Activated CD8-positive, alpha-beta memory T cell treated with anti-CD3 and anti-CD28 coated beads for 36 hours (primary cell): ENCODE results near the gene PSKH1. TPM values are rescaled to one million over a fixed set of nuclear protein-coding genes. Genes with fewer than 3 reads are reported as not detected.

Experiments used
- CTCF ChIA-PET: fragments of 350-600 bp; sonication (Branson Sonifier 250); formaldehyde crosslinking; loops from one replicate; lab custom pipeline; 2021; ENCODE audit warnings: antibody characterized with exemption; lab: Charles Lee
- POLR2A ChIA-PET: fragments of 350-600 bp; sonication (Branson Sonifier 250); formaldehyde crosslinking; loops from one replicate; lab custom pipeline; 2021; ENCODE audit warnings: antibody characterized with exemption; lab: Charles Lee
- total RNA-seq, 2 experiments: library from RNA; stranded (reverse); gene quantifications; one replicate each; pipeline ENCODE4 v1.2.3, GENCODE V29; 2021

The PSKH1 gene
- total RNA-seq, 2 experiments from 2014 or later = 13.4 to 14.7 TPM

GRCh38 chr16:67880584-67880983 is 12.5 kb upstream of the PSKH1 start:
- POLR2A ChIA-PET = no interaction called here
- CTCF ChIA-PET = interaction anchor here (0.6 to 1.3 kb wide), 3 partner anchors 12 to 1851 kb away, joined by 3 to 4 read pairs (median 3); no protein-coding TSS in a partner anchor

- POLR2A ChIA-PET = interaction anchor here (0.6 kb wide), 1 partner anchor 358 kb away, joined by 3 read pairs; no protein-coding TSS in a partner anchor
Measured at GRCh38 chr16:67881621-67882161, 11.4 kb upstream of the PSKH1 start.

GRCh38 chr16:67882374-67883145 is 10.5 kb upstream of the PSKH1 start:
- ChIA-PET POLR2A (no interaction called here), CTCF (interaction anchor here (0.8 to 5.2 kb wide), 13 partner anchors 11 to 183 kb away, joined by 3 to 45 read pairs (median 7); partner anchors contain the start of genes CENPT, CTRL, NUTF2 and PSKH1)

More at GRCh38 chr16:67881621-67882161, 11.4 kb upstream of the PSKH1 start:
- CTCF ChIA-PET = interaction anchor here (0.8 to 5.2 kb wide), 3 partner anchors 11 to 51 kb away, joined by 3 to 45 read pairs (median 3); partner anchors contain the start of gene CTRL

- CTCF ChIA-PET = interaction anchor here (0.6 to 5.2 kb wide), 32 partner anchors 9 to 231 kb away, joined by 3 to 45 read pairs (median 4); partner anchors contain the start of genes CENPT, CTRL, EDC4 and LCAT
- POLR2A ChIA-PET = no interaction called here
Measured at GRCh38 chr16:67883146-67883871, 9.7 kb upstream of the PSKH1 start.

- POLR2A ChIA-PET = interaction anchor here (0.5 kb wide), 2 partner anchors 55 to 148 kb away, joined by 3 read pairs; no protein-coding TSS in a partner anchor
- CTCF ChIA-PET = interaction anchor here (0.6 to 5.2 kb wide), 35 partner anchors 9 to 232 kb away, joined by 3 to 45 read pairs (median 4); partner anchors contain the start of genes CTRL, EDC4, LCAT and NFATC3
Measured at GRCh38 chr16:67883872-67884261, 9.2 kb upstream of the PSKH1 start.

GRCh38 chr16:67884684-67885083 is 8.4 kb upstream of the PSKH1 start, which contains the start of gene NRN1L:
TSS of gene NRN1L (plus strand) at chr16:67884885. CDS start at chr16:67884904, 19 bp downstream.
- ChIA-PET CTCF (interaction anchor here (0.8 to 5.2 kb wide), 16 partner anchors 9 to 216 kb away, joined by 3 to 45 read pairs (median 6); partner anchors contain the start of genes CTRL, NFATC3, PSKH1 and PSMB10), POLR2A (no interaction called here)

GRCh38 chr16:67885545-67885944 is 7.5 kb upstream of the PSKH1 start:
- ChIA-PET POLR2A (interaction anchor here (1.3 kb wide), 1 partner anchor 50 kb away, joined by 5 read pairs; no protein-coding TSS in a partner anchor), CTCF (interaction anchor here (1.0 to 5.2 kb wide), 4 partner anchors 23 to 48 kb away, joined by 3 to 45 read pairs (median 6); partner anchors contain the start of gene CTRL)

GRCh38 chr16:67885976-67886375 is 7.1 kb upstream of the PSKH1 start:
- ChIA-PET CTCF (interaction anchor here (1.0 to 5.2 kb wide), 5 partner anchors 11 to 47 kb away, joined by 3 to 45 read pairs (median 4); partner anchors contain the start of gene CTRL), POLR2A (interaction anchor here (0.6 to 1.3 kb wide), 2 partner anchors 50 to 179 kb away, joined by 5 to 7 read pairs; no protein-coding TSS in a partner anchor)

GRCh38 chr16:67886387-67886786 is 6.7 kb upstream of the PSKH1 start:
- ChIA-PET POLR2A (interaction anchor here (0.6 to 1.3 kb wide), 2 partner anchors 49 to 179 kb away, joined by 5 to 7 read pairs; no protein-coding TSS in a partner anchor), CTCF (interaction anchor here (0.6 to 5.2 kb wide), 5 partner anchors 11 to 70 kb away, joined by 3 to 45 read pairs (median 4); partner anchors contain the start of gene CTRL)

- ChIA-PET CTCF (interaction anchor here (1.2 to 1.3 kb wide), 2 partner anchors 40 to 46 kb away, joined by 3 to 4 read pairs; no protein-coding TSS in a partner anchor), POLR2A (no interaction called here)
Measured at GRCh38 chr16:67888331-67888730, 4.7 kb upstream of the PSKH1 start.

- ChIA-PET POLR2A (no interaction called here), CTCF (interaction anchor here (0.7 to 4.1 kb wide), 8 partner anchors 9 to 371 kb away, joined by 3 to 20 read pairs (median 3); partner anchors contain the start of genes NRN1L and PSMB10)
Measured at GRCh38 chr16:67892375-67892774, 679 bp upstream of the PSKH1 start.

- ChIA-PET POLR2A (no interaction called here), CTCF (interaction anchor here (0.6 to 4.1 kb wide), 2 partner anchors 10 to 78 kb away, joined by 3 to 20 read pairs; partner anchors contain the start of gene NRN1L)
Measured at GRCh38 chr16:67893743-67894399, 817 bp downstream of the PSKH1 start.

GRCh38 chr16:67897231-67897630 is 4.2 kb downstream of the PSKH1 start:
- CTCF ChIA-PET = interaction anchor here (0.6 to 2.1 kb wide), 6 partner anchors 10 to 126 kb away, joined by 3 to 8 read pairs (median 4); no protein-coding TSS in a partner anchor
- POLR2A ChIA-PET = no interaction called here

GRCh38 chr16:67901734-67902133 is 8.7 kb downstream of the PSKH1 start:
- CTCF ChIA-PET = interaction anchor here (1.3 kb wide), 1 partner anchor 85 kb away, joined by 3 read pairs; no protein-coding TSS in a partner anchor
- POLR2A ChIA-PET = no interaction called here

GRCh38 chr16:67902831-67903230 is 9.8 kb downstream of the PSKH1 start:
- CTCF ChIA-PET = interaction anchor here (1.3 kb wide), 1 partner anchor 86 kb away, joined by 3 read pairs; no protein-coding TSS in a partner anchor
- POLR2A ChIA-PET = no interaction called here

GRCh38 chr16:67907397-67908180 is 14.5 kb downstream of the PSKH1 start:
- POLR2A ChIA-PET = interaction anchor here (0.7 kb wide), 2 partner anchors 35 to 97 kb away, joined by 3 to 5 read pairs; no protein-coding TSS in a partner anchor
- CTCF ChIA-PET = interaction anchor here (1.1 to 1.4 kb wide), 3 partner anchors 10 to 28 kb away, joined by 3 to 4 read pairs (median 3); no protein-coding TSS in a partner anchor
